Measurements from ENCODE around the gene FARS2.

FARS2 gene

GRCh38 chr6:5260661-5261544 lies at the start of gene FARS2, which contains the start of gene LYRM4:
Gene FARS2 (plus strand): TSS chr6:5261513.
Gene LYRM4 (minus strand): TSS chr6:5260950. CDS start chr6:5260733, 217 bp downstream.
- peak; percentile 63 to 98 (median 90) for DNase-seq

- peak in 1 of 56 donors; percentile 5 for DNase-seq
Measured at GRCh38 chr6:5213836-5214235, 47.5 kb upstream of the FARS2 start.

GRCh38 chr6:5214570-5215052 lies 46.7 kb upstream of the FARS2 start:
- DNase-seq = peak in 32 of 56 donors; percentile 1 to 74 (median 38)

- no peak for DNase-seq
Measured at GRCh38 chr6:5215159-5215558, 46.2 kb upstream of the FARS2 start.

GRCh38 chr6:5215799-5216198 lies 45.5 kb upstream of the FARS2 start:
- DNase-seq = no peak

DNA sequence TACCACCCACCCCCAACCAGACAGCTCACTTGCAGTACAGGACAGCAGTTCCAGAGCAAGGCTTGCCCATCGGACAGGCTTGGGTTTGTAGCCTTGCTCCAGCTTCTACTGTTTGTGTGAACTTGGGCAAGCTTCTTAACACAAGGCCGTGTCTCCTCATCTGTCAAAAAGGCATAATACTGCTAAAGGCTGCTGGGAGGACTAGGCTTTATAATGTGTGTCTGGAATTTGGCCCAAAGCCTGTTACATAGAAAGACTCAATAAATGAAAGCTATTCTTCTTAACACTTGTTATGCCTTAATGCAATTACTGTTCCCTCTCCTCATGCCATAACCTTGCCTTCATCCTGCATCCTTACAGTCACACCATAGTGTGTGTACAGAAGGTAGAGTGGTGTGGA lies 44.0 kb upstream of the FARS2 start:
- DNase-seq = no peak

GRCh38 chr6:5219011-5219691 lies 42.2 kb upstream of the FARS2 start:
- DNase-seq = no peak

DNA sequence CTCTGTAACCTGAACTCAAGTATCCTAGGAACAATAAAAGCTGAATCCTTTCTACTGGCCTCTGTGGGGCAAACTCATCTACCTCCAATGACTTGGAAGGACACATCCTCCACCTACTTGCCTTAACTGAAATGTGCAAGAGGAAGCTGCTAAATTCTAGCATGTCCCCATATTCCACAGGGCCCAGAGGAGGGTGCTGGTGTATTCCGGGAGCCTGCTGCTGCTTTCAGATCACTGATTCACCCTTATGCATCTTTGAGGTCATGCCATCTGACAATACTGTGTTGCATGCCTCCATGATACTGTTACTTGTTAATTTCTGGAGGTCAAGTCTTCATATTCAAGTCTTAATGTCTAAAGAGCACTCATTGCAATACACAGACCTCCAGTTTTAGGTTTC lies 40.9 kb upstream of the FARS2 start:
- no peak for DNase-seq

- no peak for DNase-seq
Measured at GRCh38 chr6:5223309-5223708, 38.0 kb upstream of the FARS2 start.

- no peak for DNase-seq
Measured at GRCh38 chr6:5229356-5229755, 32.0 kb upstream of the FARS2 start.

DNA sequence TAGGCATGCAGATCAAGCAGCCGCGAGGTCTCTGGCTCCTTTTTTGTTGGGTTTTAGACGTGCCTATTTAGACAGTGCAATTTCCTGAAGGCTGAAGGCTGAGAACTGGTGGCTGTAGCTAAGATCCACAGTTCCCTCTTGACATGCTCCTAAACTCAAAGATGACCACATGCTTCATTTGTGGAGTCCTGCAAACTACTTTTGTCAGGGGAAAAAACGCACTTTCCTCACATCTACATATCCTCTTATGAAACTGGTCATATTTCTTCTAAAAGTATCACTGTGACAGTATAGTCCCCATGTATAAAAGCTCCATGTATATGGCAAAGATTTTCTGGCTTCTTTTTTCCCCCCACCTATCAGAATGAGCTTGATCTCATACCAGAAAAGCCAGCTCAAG lies 31.2 kb upstream of the FARS2 start:
- DNase-seq = no peak

DNA sequence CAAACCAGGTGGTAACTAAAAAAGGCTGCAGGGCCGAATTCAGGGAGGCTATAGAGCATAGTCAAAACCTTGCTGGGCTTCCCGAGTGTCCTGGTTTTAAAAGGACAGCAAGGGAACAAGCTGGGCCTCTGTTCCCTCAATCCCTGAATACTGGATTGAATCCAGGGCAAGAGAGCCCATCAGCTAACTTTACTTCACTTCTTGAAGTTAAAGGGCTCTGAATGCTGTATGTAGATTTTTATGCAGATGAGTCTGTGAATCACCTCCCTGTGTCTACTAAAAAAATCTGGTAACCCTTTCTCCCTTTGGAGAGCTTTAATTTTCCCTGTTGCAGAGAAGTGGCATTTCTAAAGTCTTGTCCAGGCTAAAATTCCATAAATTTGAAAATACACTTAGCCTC lies 30.0 kb upstream of the FARS2 start:
- DNase-seq = no peak

DNA sequence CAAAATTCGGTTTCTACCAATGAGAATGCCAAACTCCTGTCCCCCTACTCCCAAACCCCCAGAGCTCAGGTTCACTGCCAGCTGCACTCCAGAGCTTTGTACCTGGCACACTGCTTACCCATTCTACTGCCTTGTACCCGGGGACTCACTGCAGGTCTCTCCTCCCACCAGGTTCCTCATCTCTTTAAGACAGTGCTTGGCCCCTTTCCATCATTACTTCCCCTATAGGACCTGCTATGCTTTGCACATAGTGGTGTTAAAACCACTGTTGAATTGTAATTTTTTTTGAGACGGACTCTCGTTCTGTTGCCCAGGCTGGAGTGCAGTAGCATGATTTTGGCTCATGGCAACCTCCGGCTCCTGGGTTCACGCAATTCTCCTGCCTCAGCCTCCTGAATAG lies 26.4 kb upstream of the FARS2 start:
- DNase-seq = no peak

DNA sequence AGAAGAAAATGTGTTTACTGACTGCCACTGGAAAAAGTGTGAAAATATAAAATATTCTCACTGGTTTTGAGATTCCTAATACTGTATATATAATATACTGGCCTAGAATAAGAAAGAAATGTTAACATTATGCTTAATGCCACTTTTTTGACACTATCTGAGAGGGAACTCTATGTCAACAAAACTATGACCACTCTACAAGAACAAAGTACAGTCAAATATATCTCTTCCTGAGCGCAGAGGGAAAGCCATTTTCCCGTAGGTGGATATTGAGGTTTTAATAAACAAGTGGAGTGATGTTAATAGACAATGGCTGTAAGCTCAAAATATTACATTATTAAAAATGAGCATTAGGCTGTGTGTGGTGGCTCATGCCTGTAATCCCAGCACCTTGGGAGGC lies 25.5 kb upstream of the FARS2 start:
- DNase-seq = no peak

- no peak for DNase-seq
Measured at GRCh38 chr6:5237805-5238204, 23.5 kb upstream of the FARS2 start.

DNA sequence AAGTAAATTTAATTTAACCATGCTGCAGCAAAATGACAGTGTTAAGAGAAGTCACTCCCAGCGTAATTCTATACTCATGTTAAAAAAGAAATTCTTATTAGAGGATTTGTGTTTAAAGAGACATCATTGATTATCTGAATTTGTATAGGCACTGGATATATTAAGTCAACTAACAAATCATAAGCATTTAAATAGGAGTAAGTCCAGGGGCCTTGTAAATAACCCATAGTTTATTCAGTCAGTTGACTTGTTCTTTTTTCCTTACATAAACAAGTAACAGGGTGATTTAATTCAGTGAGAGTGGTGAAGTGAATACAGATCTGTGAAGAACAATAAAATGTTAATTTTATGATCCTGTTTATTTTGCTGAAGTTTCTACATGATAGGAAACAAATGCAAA lies 23.0 kb upstream of the FARS2 start:
- DNase-seq = no peak

DNA sequence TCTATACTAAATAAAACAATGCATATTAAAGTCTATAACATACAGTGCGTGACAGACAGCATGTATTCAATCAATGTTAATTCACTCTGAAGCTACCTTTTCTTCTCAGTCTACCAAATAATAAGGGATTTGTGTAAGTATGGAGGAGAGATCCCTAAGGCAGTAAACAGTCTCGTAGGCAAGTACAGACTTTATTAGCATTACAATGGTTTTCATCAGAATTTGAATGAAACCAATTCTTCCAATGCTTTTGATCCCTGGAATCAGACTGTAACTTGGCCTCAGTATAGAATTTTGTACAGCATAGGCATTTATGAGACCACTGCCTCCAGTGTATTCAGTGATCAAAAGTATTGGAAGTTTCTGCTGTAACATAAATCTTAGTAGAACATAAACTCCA lies 20.1 kb upstream of the FARS2 start:
- no peak for DNase-seq

DNA sequence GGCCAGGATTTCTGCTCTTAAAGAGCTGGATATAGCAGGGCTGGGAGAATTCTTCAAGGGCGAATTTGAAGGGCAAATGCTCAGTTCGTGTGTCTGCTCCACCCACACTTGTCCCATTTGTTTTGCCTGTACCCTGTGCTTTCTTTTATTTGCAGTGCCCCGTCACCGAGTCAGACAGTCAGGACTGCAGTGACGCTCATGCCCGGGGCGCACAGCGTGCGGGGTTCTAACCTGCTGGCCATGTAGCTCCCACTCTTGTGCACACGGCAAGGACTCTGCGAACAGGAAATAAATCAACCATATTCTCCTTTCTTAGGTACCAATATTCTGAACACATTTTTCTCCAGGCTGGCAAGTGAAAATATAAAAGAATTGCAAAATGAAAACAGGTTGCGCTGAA lies 18.2 kb upstream of the FARS2 start:
- DNase-seq = no peak

GRCh38 chr6:5246141-5247097 lies 14.9 kb upstream of the FARS2 start:
- no peak for DNase-seq

DNA sequence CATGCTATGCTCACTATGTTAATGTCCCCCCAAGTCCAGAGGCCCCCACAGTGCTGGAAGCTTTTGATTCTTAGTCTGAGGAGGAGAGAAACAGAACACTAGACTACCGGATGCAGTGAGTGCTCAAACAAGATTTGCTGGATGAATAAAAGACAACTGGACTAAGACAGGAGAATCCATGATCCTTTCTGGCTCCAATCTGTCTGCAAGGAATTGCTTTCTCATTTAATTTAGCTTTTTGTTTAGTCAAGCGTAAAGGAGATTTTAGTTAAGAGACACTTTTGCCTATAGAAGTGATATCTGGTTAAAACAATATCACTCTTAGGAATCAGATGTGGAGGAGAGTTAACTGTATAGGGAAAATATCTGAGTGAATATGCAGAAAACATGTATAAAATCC lies 14.1 kb upstream of the FARS2 start:
- DNase-seq = no peak

DNA sequence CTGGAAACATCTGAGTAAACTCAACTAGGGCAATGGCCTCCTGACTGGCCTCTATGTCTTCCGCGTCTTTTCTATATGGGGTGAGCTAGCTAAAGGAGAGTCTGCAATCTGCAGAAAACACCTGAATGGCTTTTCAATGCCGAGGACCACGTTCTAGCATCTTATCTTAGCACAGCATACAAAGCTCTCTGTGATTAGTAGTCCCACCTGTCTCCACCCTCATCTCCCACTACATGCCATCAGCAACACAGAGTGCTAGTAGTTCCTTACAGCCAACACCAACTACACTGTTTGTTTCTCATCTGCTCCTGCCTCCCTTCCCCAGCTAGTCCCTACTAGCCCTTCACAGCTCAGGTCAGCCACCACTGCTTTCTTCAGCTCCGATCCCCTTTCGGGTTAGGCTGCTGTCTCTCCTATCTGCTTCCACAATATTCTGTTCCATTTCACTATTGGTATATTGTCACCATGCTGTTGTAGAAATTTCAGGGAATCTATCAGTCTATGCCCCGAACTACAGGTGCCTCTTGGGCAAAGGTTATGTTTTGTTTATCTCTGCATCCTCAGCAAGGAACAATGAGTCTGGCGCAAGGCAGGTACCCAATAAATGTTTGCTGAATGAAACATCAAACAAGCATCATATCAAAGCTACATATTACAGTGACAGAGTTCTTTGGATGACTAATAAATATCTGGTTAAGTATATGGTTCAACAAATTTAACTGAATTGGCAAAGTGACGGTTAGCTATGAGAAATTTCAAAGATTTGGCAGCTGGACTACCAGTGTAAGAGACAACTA lies 12.8 kb upstream of the FARS2 start:
- DNase-seq = no peak
